DOHH2 (cell line): ENCODE data around the gene TXNIP.

Experiments
- H3F3A ChIP-seq: fragments of 200-600 bp; sonication (generic), shearing (Covaris generic); 2 replicates; pipeline ENCODE4 v1.6.0; 2016; ENCODE audit warnings: antibody characterized with exemption, mild to moderate bottlenecking; ENCODE audit not compliant: control insufficient read depth, insufficient read depth
- H3K27ac ChIP-seq: fragments of 200-600 bp; sonication (generic); 2 replicates; pipeline ENCODE4 v1.5.1; 2014; ENCODE audit warnings: low read depth, mild to moderate bottlenecking, low read length, moderate library complexity
- H3K27me3 ChIP-seq: fragments of 200-600 bp; sonication (generic); 2 replicates; pipeline ENCODE4 v1.6.1; 2014; ENCODE audit warnings: mild to moderate bottlenecking, low read length, mixed read lengths; ENCODE audit not compliant: control insufficient read depth
- H3K36me3 ChIP-seq: fragments of 200-600 bp; sonication (generic); 2 replicates; pipeline ENCODE4 v1.6.1; 2014; ENCODE audit warnings: mild to moderate bottlenecking, low read length, moderate library complexity, mixed read lengths; ENCODE audit not compliant: control insufficient read depth
- H3K4me1 ChIP-seq: fragments of 200-600 bp; sonication (generic); 2 replicates; pipeline ENCODE4 v1.6.1; 2014; ENCODE audit warnings: mild to moderate bottlenecking, low read length, mixed read lengths; ENCODE audit not compliant: control insufficient read depth
- H3K4me2 ChIP-seq: fragments of 200-600 bp; sonication (generic); 2 replicates; pipeline ENCODE4 v1.6.0; 2014; ENCODE audit warnings: mild to moderate bottlenecking, low read length, moderate library complexity
- H3K4me3 ChIP-seq: fragments of 200-600 bp; sonication (generic); 2 replicates; pipeline ENCODE4 v1.5.1; 2014; ENCODE audit warnings: mild to moderate bottlenecking, low read length, mixed read lengths
- H3K79me2 ChIP-seq: fragments of 200-600 bp; sonication (generic); 2 replicates; pipeline ENCODE4 v1.6.1; 2014; ENCODE audit warnings: mild to moderate bottlenecking, low read length, mixed read lengths; ENCODE audit not compliant: control insufficient read depth
- H3K9me2 ChIP-seq: fragments of 200-600 bp; sonication (generic); replicated peaks from 2 replicates; pipeline ENCODE4 v1.6.1; 2014; ENCODE audit warnings: mild to moderate bottlenecking, low read length, mixed read lengths; ENCODE audit not compliant: control insufficient read depth
- H3K9me3 ChIP-seq: fragments of 200-600 bp; sonication (generic); 2 replicates; pipeline ENCODE4 v1.6.1; 2014; ENCODE audit warnings: antibody characterized with exemption, low read length, mixed read lengths; ENCODE audit not compliant: control insufficient read depth, insufficient read depth
- H4K20me1 ChIP-seq: fragments of 200-600 bp; sonication (generic); 2 replicates; pipeline ENCODE4 v1.6.0; 2014; ENCODE audit warnings: low read depth, mild to moderate bottlenecking, antibody characterized with exemption, low read length, moderate library complexity; ENCODE audit not compliant: control insufficient read depth, insufficient read depth
- EZH2phosphoT487 ChIP-seq: fragments of 200-600 bp; sonication (generic); IDR thresholded peaks from 2 replicates; pipeline ENCODE4 v1.6.1; 2017; ENCODE audit warnings: borderline replicate concordance, mild to moderate bottlenecking, antibody characterized with exemption, low read length, moderate library complexity, mixed read lengths
- TF ChIP-seq, protein P1 (sequence below): fragments of 200-600 bp; sonication (generic); IDR thresholded peaks from one replicate; pipeline ENCODE4 v1.5.1; 2014; ENCODE audit warnings: antibody characterized with exemption, mild to moderate bottlenecking, low read depth, low read length; ENCODE audit not compliant: poor library complexity, severe bottlenecking

The TXNIP gene

DNA sequence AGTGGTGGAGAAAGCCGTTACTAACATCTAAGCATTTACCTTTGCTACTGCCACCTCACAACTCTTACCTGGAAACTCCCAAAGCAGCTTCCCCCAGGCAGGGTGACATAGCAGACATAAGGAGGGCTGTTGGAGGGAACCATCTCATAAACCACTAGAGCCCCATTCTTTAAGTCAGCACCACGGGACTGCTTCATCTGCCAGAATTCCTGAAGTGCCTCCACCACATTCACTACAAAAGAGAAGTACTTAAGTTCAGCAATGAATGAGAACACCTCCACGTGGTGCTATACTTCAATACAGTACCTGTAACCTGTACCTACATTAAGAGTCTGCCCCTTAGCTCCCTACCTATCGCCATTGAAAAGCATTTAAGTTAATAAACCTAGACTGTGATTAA, 48.8 kb downstream of the TXNIP start:
- H3K27ac ChIP-seq: no peak overlapping the region
- H3K36me3 ChIP-seq: peaks cover 28% of the 10 kb centered on the region
- peaks cover 22% of the 10 kb centered on the region for H3K79me2 ChIP-seq
- H3K4me2 ChIP-seq: no peak overlapping the region
- H3F3A ChIP-seq: no peaks in the 10 kb centered on the region
- H4K20me1 ChIP-seq: no peaks in the 10 kb centered on the region
- no peaks in the 10 kb centered on the region for H3K9me2 ChIP-seq
- no peaks in the 10 kb centered on the region for H3K27me3 ChIP-seq
- TF ChIP-seq, protein P1, sequence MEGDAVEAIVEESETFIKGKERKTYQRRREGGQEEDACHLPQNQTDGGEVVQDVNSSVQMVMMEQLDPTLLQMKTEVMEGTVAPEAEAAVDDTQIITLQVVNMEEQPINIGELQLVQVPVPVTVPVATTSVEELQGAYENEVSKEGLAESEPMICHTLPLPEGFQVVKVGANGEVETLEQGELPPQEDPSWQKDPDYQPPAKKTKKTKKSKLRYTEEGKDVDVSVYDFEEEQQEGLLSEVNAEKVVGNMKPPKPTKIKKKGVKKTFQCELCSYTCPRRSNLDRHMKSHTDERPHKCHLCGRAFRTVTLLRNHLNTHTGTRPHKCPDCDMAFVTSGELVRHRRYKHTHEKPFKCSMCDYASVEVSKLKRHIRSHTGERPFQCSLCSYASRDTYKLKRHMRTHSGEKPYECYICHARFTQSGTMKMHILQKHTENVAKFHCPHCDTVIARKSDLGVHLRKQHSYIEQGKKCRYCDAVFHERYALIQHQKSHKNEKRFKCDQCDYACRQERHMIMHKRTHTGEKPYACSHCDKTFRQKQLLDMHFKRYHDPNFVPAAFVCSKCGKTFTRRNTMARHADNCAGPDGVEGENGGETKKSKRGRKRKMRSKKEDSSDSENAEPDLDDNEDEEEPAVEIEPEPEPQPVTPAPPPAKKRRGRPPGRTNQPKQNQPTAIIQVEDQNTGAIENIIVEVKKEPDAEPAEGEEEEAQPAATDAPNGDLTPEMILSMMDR: no peak
- no peak for TF ChIP-seq EZH2phosphoT487
- H3K4me1 ChIP-seq: no peaks in the 10 kb centered on the region
- no peaks in the 10 kb centered on the region for H3K9me3 ChIP-seq
- no peak overlapping the region for H3K4me3 ChIP-seq

DNA sequence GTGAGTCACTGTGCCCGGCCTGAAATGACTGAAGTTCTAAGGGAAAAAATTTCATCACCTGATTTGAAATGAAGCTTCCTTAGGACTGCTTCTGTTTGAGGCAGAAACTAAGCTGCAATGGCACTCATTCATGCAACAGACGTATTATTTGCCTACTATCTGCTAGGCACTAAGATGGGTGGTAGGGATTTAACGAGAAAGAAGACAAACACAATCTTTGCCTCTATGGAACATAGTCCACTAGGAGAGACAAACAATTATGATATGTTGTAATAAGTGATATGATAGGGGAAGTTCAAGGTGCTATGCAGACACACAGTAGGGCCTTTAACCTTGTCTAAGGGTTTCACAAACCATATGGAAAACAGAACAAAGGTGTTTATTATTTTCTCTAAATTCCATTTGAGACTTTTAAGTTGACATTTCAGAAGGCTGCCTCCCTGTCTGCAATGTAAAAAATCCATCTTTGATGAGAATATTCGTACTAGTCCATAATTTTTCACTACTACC, 49.8 kb downstream of the TXNIP start:
- H3K4me1 ChIP-seq: no peaks in the 10 kb centered on the region
- no peaks in the 10 kb centered on the region for H3K9me2 ChIP-seq
- H3K4me3 ChIP-seq: no peak overlapping the region
- peaks cover 36% of the 10 kb centered on the region for H3K36me3 ChIP-seq
- no peaks in the 10 kb centered on the region for H3K27me3 ChIP-seq
- H3K27ac ChIP-seq: no peak overlapping the region
- no peaks in the 10 kb centered on the region for H4K20me1 ChIP-seq
- H3F3A ChIP-seq: no peaks in the 10 kb centered on the region
- H3K9me3 ChIP-seq: no peaks in the 10 kb centered on the region
- no peak overlapping the region for H3K4me2 ChIP-seq
- peaks cover 15% of the 10 kb centered on the region for H3K79me2 ChIP-seq
- TF ChIP-seq, protein P1: no peak
- TF ChIP-seq EZH2phosphoT487: no peak

DNA sequence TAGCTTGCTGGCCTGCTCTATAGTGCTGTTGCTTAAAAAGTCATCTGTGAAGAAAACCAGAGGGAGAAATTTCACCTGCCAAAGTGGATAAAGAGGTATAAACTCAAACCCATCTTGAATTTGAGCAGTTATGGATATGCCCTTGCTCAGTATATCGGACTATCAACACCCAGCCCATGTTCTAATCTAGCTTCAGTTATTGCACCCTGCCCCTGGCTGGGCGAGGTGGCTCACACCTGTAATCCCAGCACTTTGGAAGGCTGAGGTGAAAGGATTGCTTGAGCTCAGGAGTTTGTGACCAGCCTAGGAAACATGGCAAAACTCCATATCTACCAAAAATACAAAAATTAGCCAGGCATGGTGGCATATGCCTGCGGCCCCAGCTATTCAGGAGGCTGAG, 51.8 kb downstream of the TXNIP start:
- TF ChIP-seq, protein P1: no peak
- TF ChIP-seq EZH2phosphoT487: no peak
- Histone ChIP-seq H3K79me2 (peaks cover 10% of the 10 kb centered on the region), H3K9me2 (no peaks in the 10 kb centered on the region), H3K36me3 (peaks cover 39% of the 10 kb centered on the region), H3F3A (no peaks in the 10 kb centered on the region), H4K20me1 (no peaks in the 10 kb centered on the region), H3K4me1 (no peaks in the 10 kb centered on the region), H3K9me3 (no peaks in the 10 kb centered on the region), H3K27ac (no peak overlapping the region), H3K27me3 (no peaks in the 10 kb centered on the region), H3K4me2 (no peak overlapping the region), H3K4me3 (no peak overlapping the region)
